Neuronal stem cell (in vitro differentiated cells): ENCODE data around the gene CABLES2.

Experiments
- DNase-seq: peaks from one replicate; pipeline ENCODE4 v3.0.0-alpha.2; 2013; ENCODE audit warnings: low spot score
- H2AFZ ChIP-seq: one replicate; pipeline ENCODE4 v1.6.1; 2013; ENCODE audit warnings: mild to moderate bottlenecking, low read length, inconsistent platforms
- H2AK5ac ChIP-seq: 2 replicates; pipeline ENCODE4 v1.6.1; 2013; ENCODE audit warnings: low read depth, mild to moderate bottlenecking, inconsistent platforms, low read length, moderate library complexity, mixed read lengths
- H2BK120ac ChIP-seq: 2 replicates; pipeline ENCODE4 v1.6.1; 2013; ENCODE audit warnings: low read depth, mild to moderate bottlenecking, inconsistent platforms, low read length, moderate library complexity, mixed read lengths
- H2BK12ac ChIP-seq: one replicate; pipeline ENCODE4 v1.6.1; 2013; ENCODE audit warnings: low read length, inconsistent platforms
- H2BK15ac ChIP-seq: 2 replicates; pipeline ENCODE4 v1.6.1; 2013; ENCODE audit warnings: mild to moderate bottlenecking, low read length, inconsistent platforms, mixed read lengths
- H2BK5ac ChIP-seq: one replicate; pipeline ENCODE4 v1.6.1; 2013; ENCODE audit warnings: inconsistent platforms, mild to moderate bottlenecking, low read length, moderate library complexity
- H3K14ac ChIP-seq: one replicate; pipeline ENCODE4 v1.6.1; 2013; ENCODE audit warnings: low read length, inconsistent platforms
- H3K18ac ChIP-seq: 2 replicates; pipeline ENCODE4 v1.6.1; 2013; ENCODE audit warnings: low read length, inconsistent platforms
- H3K23ac ChIP-seq: 2 replicates; pipeline ENCODE4 v1.6.1; 2013; ENCODE audit warnings: low read depth, mild to moderate bottlenecking, mixed read lengths, low read length, inconsistent platforms; ENCODE audit not compliant: poor library complexity
- H3K27ac ChIP-seq: replicated peaks from 3 replicates; pipeline ENCODE4 v1.5.1; 2013; ENCODE audit warnings: low read length, inconsistent platforms
- H3K27me3 ChIP-seq, 3 experiments: 2 replicates each; pipeline ENCODE4 v1.6.1; 2013; ENCODE audit warnings: low read length in 3 of 3, mild to moderate bottlenecking in 2 of 3, inconsistent platforms in 1 of 3, low read depth in 1 of 3, mixed read lengths in 1 of 3, moderate library complexity in 1 of 3; ENCODE audit not compliant: control insufficient read depth in 3 of 3, insufficient read depth in 3 of 3
- H3K36me3 ChIP-seq, 2 donors: replicated peaks in 1 of 2; 2 replicates each; pipeline ENCODE4 v1.6.1; 2013; ENCODE audit warnings: low read length in 2 of 2; ENCODE audit not compliant: control insufficient read depth in 2 of 2, insufficient read depth in 2 of 2
- H3K4ac ChIP-seq: 2 replicates; pipeline ENCODE4 v1.6.1; 2013; ENCODE audit warnings: inconsistent platforms, mild to moderate bottlenecking, low read length, moderate library complexity
- H3K4me1 ChIP-seq, 2 donors: 1 replicate in 1 of 2; 2 replicates in 1 of 2; pipeline ENCODE4 v1.6.1; 2013; ENCODE audit warnings: low read length in 2 of 2, low read depth in 1 of 2; ENCODE audit not compliant: control insufficient read depth in 2 of 2, insufficient read depth in 1 of 2
- H3K4me2 ChIP-seq: one replicate; pipeline ENCODE4 v1.6.1; 2013; ENCODE audit warnings: mild to moderate bottlenecking, low read length, inconsistent platforms; ENCODE audit not compliant: insufficient read depth, poor library complexity, severe bottlenecking
- H3K4me3 ChIP-seq, 2 donors: 2 replicates each; pipeline ENCODE4 v1.5.1; 2013; ENCODE audit warnings: low read length in 2 of 2, mild to moderate bottlenecking in 2 of 2, inconsistent platforms in 1 of 2, moderate library complexity in 1 of 2
- H3K79me1 ChIP-seq: one replicate; pipeline ENCODE4 v1.6.1; 2013; ENCODE audit warnings: low read depth, mild to moderate bottlenecking, inconsistent platforms, low read length, moderate library complexity
- H3K9ac ChIP-seq: one replicate; pipeline ENCODE4 v1.6.1; 2013; ENCODE audit warnings: mild to moderate bottlenecking, low read depth, low read length, inconsistent platforms; ENCODE audit not compliant: poor library complexity
- H3K9me3 ChIP-seq, 2 donors: replicated peaks in 1 of 2; 2 replicates each; pipeline versions ENCODE3 to v1.6.1; 2013; ENCODE audit warnings: low read length in 2 of 2, mild to moderate bottlenecking in 2 of 2, inconsistent platforms in 1 of 2, low read depth in 1 of 2, mixed read lengths in 1 of 2, moderate library complexity in 1 of 2; ENCODE audit not compliant: control insufficient read depth in 2 of 2, insufficient read depth in 1 of 2
- H4K8ac ChIP-seq: one replicate; pipeline ENCODE4 v1.6.1; 2013; ENCODE audit warnings: low read depth, mild to moderate bottlenecking, inconsistent platforms, low read length, moderate library complexity
- H4K91ac ChIP-seq: one replicate; pipeline ENCODE4 v1.6.1; 2013; ENCODE audit warnings: low read length, low read depth, mild to moderate bottlenecking, inconsistent platforms; ENCODE audit not compliant: poor library complexity
- WGBS, 2 donors: extraction: QIAGEN DNeasy Blood & Tissue Kit; methylation state at CpG; one replicate each; pipeline ENCODE4 v1.1.7; 2013; ENCODE audit warnings: missing lambda C conversion rate in 2 of 2, mixed read lengths in 1 of 2; ENCODE audit not compliant: insufficient read length in 2 of 2, insufficient replicate concordance in 1 of 2; ENCODE audit errors: extremely low coverage in 2 of 2; 5-methylcytosine and 5-hydroxymethylcytosine counted together

The CABLES2 gene

GRCh38 chr20:62417981-62418708 is 11.1 kb upstream of the CABLES2 start:
- H3K4me3 ChIP-seq, result no peak overlapping the region
- H4K8ac ChIP-seq, result no peak overlapping the region
- DNase-seq, result no peak
- H2BK15ac ChIP-seq, result no peak overlapping the region
- peaks cover 0 to 3% of the 10 kb centered on the region in 2 donors for H3K4me1 ChIP-seq
- H3K4me2 ChIP-seq, result no peak overlapping the region
- H3K9ac ChIP-seq, result no peak overlapping the region
- no peak overlapping the region for H2BK5ac ChIP-seq
- WGBS, 2 donors, result no CpG with 5 or more reads among the region's 25 CpGs
- no peak overlapping the region for H3K23ac ChIP-seq
- H2AK5ac ChIP-seq, result peak overlapping the region; percentile 60
- H2BK12ac ChIP-seq, result no peak overlapping the region
- H2AFZ ChIP-seq, result no peak overlapping the region
- peaks cover 0 to 5% of the 10 kb centered on the region in 2 donors for H3K9me3 ChIP-seq
- H3K18ac ChIP-seq, result no peak overlapping the region
- peaks cover 0 to 50% (median 0%) of the 10 kb centered on the region in 3 experiments for H3K27me3 ChIP-seq
- H3K4ac ChIP-seq, result no peak overlapping the region
- peaks cover 3% of the 10 kb centered on the region for H3K79me1 ChIP-seq
- no peak overlapping the region for H2BK120ac ChIP-seq
- no peaks in the 10 kb centered on the region for H3K36me3 ChIP-seq
- no peak overlapping the region for H3K27ac ChIP-seq
- H4K91ac ChIP-seq, result no peak overlapping the region
- H3K14ac ChIP-seq, result peak overlapping the region; percentile 39

GRCh38 chr20:62416651-62417637 is 9.9 kb upstream of the CABLES2 start:
- peaks cover 0 to 3% of the 10 kb centered on the region in 2 donors for H3K4me1 ChIP-seq
- no peak overlapping the region for H2BK15ac ChIP-seq
- H3K36me3 ChIP-seq, result no peaks in the 10 kb centered on the region
- H3K27me3 ChIP-seq, result peaks cover 0 to 56% (median 0%) of the 10 kb centered on the region in 3 experiments
- H4K91ac ChIP-seq, result no peak overlapping the region
- H3K18ac ChIP-seq, result peak overlapping the region; percentile 71
- H2BK12ac ChIP-seq, result no peak overlapping the region
- H3K79me1 ChIP-seq, result peaks cover 3% of the 10 kb centered on the region
- peak overlapping the region; percentile 65 for H3K23ac ChIP-seq
- no peak overlapping the region for H2AFZ ChIP-seq
- peak overlapping the region; percentile 53 for H3K4ac ChIP-seq
- no peak overlapping the region for H3K4me3 ChIP-seq
- peak overlapping the region; percentile 56 for H3K14ac ChIP-seq
- H2AK5ac ChIP-seq, result peak overlapping the region; percentile 81
- no peak overlapping the region for H4K8ac ChIP-seq
- DNase-seq, result no peak
- peaks cover 0 to 5% of the 10 kb centered on the region in 2 donors for H3K9me3 ChIP-seq
- peak overlapping the region; percentile 66 for H2BK5ac ChIP-seq
- no peak overlapping the region for H3K27ac ChIP-seq
- no peak overlapping the region for H3K4me2 ChIP-seq
- no peak overlapping the region for H3K9ac ChIP-seq
- peak overlapping the region; percentile 47 for H2BK120ac ChIP-seq
- no CpG with 5 or more reads among the region's 43 CpGs for WGBS, 2 donors

- Histone ChIP-seq H2BK120ac (no peak overlapping the region), H3K79me1 (no peaks in the 10 kb centered on the region), H4K91ac (peak overlapping the region; percentile 53), H3K4me3 (no peak overlapping the region), H3K18ac (no peak overlapping the region), H3K9me3 (no peaks in the 10 kb centered on the region), H3K36me3 (no peaks in the 10 kb centered on the region), H2BK5ac (no peak overlapping the region), H3K27ac (no peak overlapping the region), H2BK15ac (peak overlapping the region; percentile 17), H2AFZ (no peak overlapping the region), H2BK12ac (peak overlapping the region; percentile 84), H3K23ac (peak overlapping the region; percentile 80), H3K4ac (no peak overlapping the region), H3K14ac (peak overlapping the region; percentile 8), H3K27me3 (peaks cover 0 to 70% (median 0%) of the 10 kb centered on the region in 3 experiments), H4K8ac (no peak overlapping the region), H2AK5ac (peak overlapping the region; percentile 75), H3K4me1 (no peaks in the 10 kb centered on the region), H3K9ac (no peak overlapping the region), H3K4me2 (no peak overlapping the region)
- DNase-seq, result no peak
- WGBS, 2 donors, result no CpG with 5 or more reads among the region's 24 CpGs
Observed at GRCh38 chr20:62415354-62416111, 8.4 kb upstream of the CABLES2 start.
